ENCODE measurements around the gene USP10. TPM values are rescaled to one million over a fixed set of nuclear protein-coding genes. Genes with fewer than 3 reads are reported as not detected.

The USP10 gene
- total RNA-seq, 2 experiments from 2014 or later: 65.9 to 134 TPM

DNA sequence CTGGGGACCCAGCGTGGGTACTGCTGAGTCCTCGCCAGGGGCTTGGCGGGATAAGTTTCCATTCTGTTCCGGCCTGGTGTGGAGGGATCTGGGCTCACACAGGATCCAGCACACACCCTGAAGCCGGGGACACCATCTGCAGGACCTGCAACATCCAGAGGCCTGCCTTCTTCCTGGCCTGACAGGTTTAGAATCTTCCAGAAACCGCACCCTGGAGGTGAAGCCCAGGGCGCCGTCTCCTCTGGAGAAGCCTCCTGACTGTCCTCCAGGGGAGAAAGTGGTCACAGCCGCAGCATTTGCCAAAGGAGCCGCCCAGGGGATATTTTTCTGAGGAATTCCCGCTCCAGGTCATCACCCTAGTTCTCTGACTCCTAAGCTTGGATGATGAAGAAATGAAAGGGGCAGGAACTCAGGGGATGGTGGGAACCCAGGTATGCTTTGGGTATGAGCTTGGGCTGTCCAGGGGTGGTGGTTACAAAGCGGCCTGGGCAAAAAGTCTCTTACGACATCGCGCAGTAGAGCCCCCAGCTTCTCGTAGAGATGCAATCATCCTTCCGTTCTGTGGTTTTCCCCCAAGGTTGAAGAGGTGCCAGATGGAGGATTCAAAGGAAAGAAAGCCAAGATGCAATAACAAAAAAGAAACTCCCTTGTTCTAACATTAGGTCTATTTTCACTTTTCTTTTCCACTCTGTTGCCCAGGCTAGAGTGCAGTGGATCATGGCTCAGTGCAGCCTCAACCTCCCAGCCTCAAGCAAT lies 110.9 kb downstream of the USP10 start:
- no peak overlapping the region for H3K27ac ChIP-seq (ENCODE audit: low read depth, low read length, poor library complexity, severe bottlenecking)
- ChIA-PET POLR2A (no interaction called here), CTCF (ENCODE audit: unreplicated experiment) (no interaction called here)
- intact Hi-C loops (cut with micrococcal nuclease; ENCODE audit: unreplicated experiment): no loop called here
- no peak for TF ChIP-seq EZH2phosphoT487 (IDR thresholded peaks at IDR 0.05; ENCODE audit: borderline replicate concordance, low read depth, low read length)
- no peaks in the 10 kb centered on the region for H3K9me2 ChIP-seq (ENCODE audit: insufficient read depth, low read length)
- H2AFZ ChIP-seq (ENCODE audit: low read length): no peak overlapping the region
- H3K9me3 ChIP-seq (ENCODE audit: low read length): no peaks in the 10 kb centered on the region
- no peak for DNase-seq (ENCODE audit: low spot score)
- H3K36me3 ChIP-seq (ENCODE audit: insufficient read depth, low read length): no peaks in the 10 kb centered on the region
- no peaks in the 10 kb centered on the region for H3K79me2 ChIP-seq (ENCODE audit: insufficient read depth, low read depth, low read length)
- H3K4me1 ChIP-seq (ENCODE audit: insufficient read depth, low read length, poor library complexity, severe bottlenecking): no peaks in the 10 kb centered on the region
- no peak overlapping the region for H3K4me3 ChIP-seq (ENCODE audit: low read depth, low read length, poor library complexity, severe bottlenecking)
- no peaks in the 10 kb centered on the region for H4K20me1 ChIP-seq (ENCODE audit: insufficient read depth, low read length)
- no TSS peak for BruUV-seq (replicated peaks)
- no peak overlapping the region for H3K4me2 ChIP-seq (ENCODE audit: low read length)

DNA sequence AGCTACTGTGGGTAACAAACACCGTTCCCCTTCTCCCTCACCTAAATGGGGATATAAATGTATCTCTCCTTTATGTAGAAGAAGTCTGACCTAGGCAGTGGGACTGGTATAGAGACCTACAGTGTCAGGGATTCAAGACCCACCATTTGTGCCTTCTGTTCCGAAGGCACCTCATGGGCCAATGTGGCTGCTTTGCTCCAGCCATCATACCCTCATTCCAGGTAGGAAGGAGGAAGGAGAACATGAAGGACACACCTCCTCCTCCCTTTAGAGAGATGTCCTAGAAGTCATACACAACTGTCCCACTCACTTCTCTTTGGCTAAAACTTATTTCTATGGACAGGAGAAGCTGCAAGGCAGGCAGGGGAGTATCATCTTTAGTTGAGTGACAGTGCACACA lies 111.7 kb downstream of the USP10 start:
- H3K79me2 ChIP-seq (ENCODE audit: insufficient read depth, low read depth, low read length): no peaks in the 10 kb centered on the region
- POLR2A ChIA-PET: no interaction called here
- no peak overlapping the region for H3K4me3 ChIP-seq (ENCODE audit: low read depth, low read length, poor library complexity, severe bottlenecking)
- H3K9me3 ChIP-seq (ENCODE audit: low read length): no peaks in the 10 kb centered on the region
- CTCF ChIA-PET (ENCODE audit: unreplicated experiment): no interaction called here
- DNase-seq (ENCODE audit: low spot score): no peak
- H3K4me1 ChIP-seq (ENCODE audit: insufficient read depth, low read length, poor library complexity, severe bottlenecking): no peaks in the 10 kb centered on the region
- no peaks in the 10 kb centered on the region for H4K20me1 ChIP-seq (ENCODE audit: insufficient read depth, low read length)
- H3K9me2 ChIP-seq (ENCODE audit: insufficient read depth, low read length): no peaks in the 10 kb centered on the region
- H3K27ac ChIP-seq (ENCODE audit: low read depth, low read length, poor library complexity, severe bottlenecking): no peak overlapping the region
- no TSS peak for BruUV-seq (replicated peaks)
- H3K4me2 ChIP-seq (ENCODE audit: low read length): no peak overlapping the region
- no peak overlapping the region for H2AFZ ChIP-seq (ENCODE audit: low read length)
- intact Hi-C loops (cut with micrococcal nuclease; ENCODE audit: unreplicated experiment): no loop called here
- H3K36me3 ChIP-seq (ENCODE audit: insufficient read depth, low read length): no peaks in the 10 kb centered on the region
- TF ChIP-seq, protein P1, sequence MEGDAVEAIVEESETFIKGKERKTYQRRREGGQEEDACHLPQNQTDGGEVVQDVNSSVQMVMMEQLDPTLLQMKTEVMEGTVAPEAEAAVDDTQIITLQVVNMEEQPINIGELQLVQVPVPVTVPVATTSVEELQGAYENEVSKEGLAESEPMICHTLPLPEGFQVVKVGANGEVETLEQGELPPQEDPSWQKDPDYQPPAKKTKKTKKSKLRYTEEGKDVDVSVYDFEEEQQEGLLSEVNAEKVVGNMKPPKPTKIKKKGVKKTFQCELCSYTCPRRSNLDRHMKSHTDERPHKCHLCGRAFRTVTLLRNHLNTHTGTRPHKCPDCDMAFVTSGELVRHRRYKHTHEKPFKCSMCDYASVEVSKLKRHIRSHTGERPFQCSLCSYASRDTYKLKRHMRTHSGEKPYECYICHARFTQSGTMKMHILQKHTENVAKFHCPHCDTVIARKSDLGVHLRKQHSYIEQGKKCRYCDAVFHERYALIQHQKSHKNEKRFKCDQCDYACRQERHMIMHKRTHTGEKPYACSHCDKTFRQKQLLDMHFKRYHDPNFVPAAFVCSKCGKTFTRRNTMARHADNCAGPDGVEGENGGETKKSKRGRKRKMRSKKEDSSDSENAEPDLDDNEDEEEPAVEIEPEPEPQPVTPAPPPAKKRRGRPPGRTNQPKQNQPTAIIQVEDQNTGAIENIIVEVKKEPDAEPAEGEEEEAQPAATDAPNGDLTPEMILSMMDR (conservative IDR thresholded peaks at IDR 0.05; ENCODE audit: low read length): no peak
- TF ChIP-seq EZH2phosphoT487 (IDR thresholded peaks at IDR 0.05; ENCODE audit: borderline replicate concordance, low read depth, low read length): no peak

DNA sequence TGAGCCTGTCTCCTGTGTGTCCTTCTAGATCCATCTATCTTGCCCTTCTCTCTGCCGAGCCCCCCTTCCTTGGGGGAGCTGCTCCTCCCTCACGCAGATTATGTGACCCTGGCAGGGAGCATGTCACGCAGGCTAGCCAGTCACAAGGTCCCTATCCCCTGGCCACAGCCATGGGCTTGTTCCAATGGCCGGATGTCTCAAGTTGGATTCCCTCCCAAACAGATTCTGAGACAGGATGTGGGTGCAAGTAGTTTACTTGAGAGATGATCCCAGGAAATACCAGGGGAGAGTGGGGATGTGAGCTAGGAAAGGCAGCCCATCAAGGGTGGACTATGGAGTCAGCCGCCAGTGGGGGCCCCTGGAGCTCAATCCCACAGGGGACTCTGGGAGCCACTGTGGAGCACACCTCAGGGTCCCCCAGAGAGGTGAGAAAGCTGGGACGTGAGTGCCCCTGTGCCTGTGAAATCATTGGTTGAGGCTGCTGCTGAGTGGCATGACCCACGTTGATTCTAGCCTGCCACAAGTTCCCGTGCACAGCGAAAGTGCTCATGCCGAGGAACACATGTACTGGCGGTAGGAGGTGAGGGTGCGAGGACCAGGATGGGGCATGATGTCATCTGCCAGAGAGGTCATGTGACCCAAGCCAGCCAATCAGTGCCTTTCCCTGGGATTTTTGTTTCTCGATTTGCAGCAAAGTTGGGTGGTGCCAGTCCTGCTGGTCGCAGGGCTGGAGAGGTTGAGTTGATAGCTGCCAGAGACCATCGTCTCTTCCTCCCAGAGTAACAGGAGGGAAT lies 113.5 kb downstream of the USP10 start:
- no peak overlapping the region for H2AFZ ChIP-seq (ENCODE audit: low read length)
- no peak for TF ChIP-seq EZH2phosphoT487 (IDR thresholded peaks at IDR 0.05; ENCODE audit: borderline replicate concordance, low read depth, low read length)
- TF ChIP-seq, protein P1 (conservative IDR thresholded peaks at IDR 0.05; ENCODE audit: low read length): no peak
- BruUV-seq (replicated peaks): no TSS peak
- H3K4me1 ChIP-seq (ENCODE audit: insufficient read depth, low read length, poor library complexity, severe bottlenecking): no peaks in the 10 kb centered on the region
- ChIA-PET POLR2A (interaction anchor here (0.5 kb wide), 1 partner anchor 15 kb away, joined by 3 read pairs; no protein-coding TSS in a partner anchor), CTCF (ENCODE audit: unreplicated experiment) (no interaction called here)
- no peak overlapping the region for H3K4me2 ChIP-seq (ENCODE audit: low read length)
- DNase-seq (ENCODE audit: low spot score): no peak
- H3K27ac ChIP-seq (ENCODE audit: low read depth, low read length, poor library complexity, severe bottlenecking): no peak overlapping the region
- H3K9me3 ChIP-seq (ENCODE audit: low read length): no peaks in the 10 kb centered on the region
- H3K9me2 ChIP-seq (ENCODE audit: insufficient read depth, low read length): no peaks in the 10 kb centered on the region
- no peak overlapping the region for H3K4me3 ChIP-seq (ENCODE audit: low read depth, low read length, poor library complexity, severe bottlenecking)
- intact Hi-C loops (cut with micrococcal nuclease; ENCODE audit: unreplicated experiment): no loop called here
- H4K20me1 ChIP-seq (ENCODE audit: insufficient read depth, low read length): no peaks in the 10 kb centered on the region
- H3K79me2 ChIP-seq (ENCODE audit: insufficient read depth, low read depth, low read length): no peaks in the 10 kb centered on the region
- no peaks in the 10 kb centered on the region for H3K36me3 ChIP-seq (ENCODE audit: insufficient read depth, low read length)

Measured in OCI-LY7 (cell line).